ENCODE results near the gene WNT7B.

WNT7B gene

GRCh38 chr22:45969801-45970470 lies 7.0 kb downstream of the WNT7B start:
- DNase-seq: no peak

DNA sequence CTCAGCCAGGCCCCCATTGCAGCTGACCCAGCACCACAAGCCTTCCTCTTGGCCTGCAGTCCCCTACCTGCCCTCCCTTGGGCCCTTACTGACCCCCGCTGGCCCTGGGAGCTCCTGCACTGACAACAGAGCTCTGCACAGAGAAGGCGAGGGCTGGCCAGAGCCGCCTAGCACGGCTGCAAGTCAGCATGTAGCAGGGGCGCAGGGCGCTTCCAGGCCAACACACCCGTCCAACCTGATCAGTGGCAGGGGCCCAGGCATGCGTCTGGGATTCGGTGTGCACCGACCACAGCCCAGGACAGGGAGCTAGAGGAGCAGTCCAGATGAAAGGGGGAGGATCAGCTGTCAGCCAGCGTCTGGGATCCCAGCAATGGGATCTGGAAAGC lies 7.6 kb downstream of the WNT7B start:
- peak in 1 of 2 experiments; percentile 59 for DNase-seq

DNA sequence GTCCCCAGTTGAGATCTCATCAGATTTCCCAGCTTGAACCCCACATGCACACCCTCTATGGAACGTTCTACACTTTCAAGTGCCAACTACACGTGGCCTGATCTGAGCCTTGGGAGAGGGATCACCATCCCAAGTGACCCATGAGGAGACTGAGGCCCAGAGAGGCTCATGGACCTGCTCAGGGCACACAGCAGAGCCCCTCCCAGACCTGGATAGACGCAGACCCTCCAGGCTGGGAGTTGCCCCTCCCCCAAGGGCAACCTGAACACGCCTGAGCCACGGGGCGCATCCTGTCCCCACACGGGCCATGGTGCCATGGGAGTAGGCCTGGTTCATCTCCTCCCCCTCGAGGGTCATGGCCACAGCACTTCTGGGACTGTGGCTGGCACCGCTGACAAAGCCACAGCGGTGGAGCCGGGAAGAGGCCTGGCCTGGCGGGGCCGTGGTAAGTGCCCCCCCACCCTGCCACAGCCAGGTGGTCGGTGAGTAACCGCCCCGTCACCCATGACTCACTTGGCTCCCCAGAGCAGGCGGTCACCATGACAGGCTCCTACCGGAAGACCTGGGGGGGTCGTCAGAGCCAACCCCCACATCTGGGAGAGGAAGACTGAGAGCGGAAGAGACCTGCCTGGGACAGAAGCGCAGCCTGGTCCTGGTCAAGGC lies 8.1 kb downstream of the WNT7B start:
- peak; percentile 36 to 59 for DNase-seq

- DNase-seq: no peak
These were observed 8.8 kb downstream of the WNT7B start for GRCh38 chr22:45968003-45968650.

GRCh38 chr22:45966895-45967365 lies 10.0 kb downstream of the WNT7B start:
- no peak for DNase-seq

DNA sequence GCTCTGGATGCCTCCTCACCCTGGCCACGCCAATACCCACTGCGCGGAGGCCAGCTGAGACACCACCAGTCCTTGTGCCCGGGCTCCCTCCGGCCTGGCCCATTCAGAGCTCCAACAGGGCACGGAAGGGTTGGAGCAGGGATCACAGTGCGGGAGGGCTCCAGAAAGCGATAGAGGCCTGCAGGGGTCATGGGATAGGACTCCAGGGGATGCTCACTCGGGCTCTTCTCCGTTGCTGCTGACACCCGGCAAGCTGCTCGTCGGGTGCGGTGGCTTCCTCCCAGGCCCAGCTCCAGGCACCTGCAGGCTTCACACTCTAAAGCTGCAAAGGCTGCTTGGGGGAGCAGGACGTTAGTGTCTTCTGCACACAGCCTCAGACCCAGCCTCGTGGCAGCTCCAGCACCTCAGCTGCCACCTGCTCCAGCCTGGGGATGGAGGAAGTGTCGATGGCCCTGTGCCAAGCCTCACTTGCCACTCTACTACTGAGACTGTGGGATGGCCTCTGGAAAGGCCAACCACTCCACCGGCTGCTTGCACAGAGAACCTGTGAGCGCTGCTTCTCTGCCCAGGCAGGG lies 10.6 kb downstream of the WNT7B start:
- no peak for DNase-seq

- no peak for DNase-seq
These were observed 11.4 kb downstream of the WNT7B start for GRCh38 chr22:45965563-45965962.

GRCh38 chr22:45964926-45965527 lies 11.9 kb downstream of the WNT7B start:
- DNase-seq: no peak

DNA sequence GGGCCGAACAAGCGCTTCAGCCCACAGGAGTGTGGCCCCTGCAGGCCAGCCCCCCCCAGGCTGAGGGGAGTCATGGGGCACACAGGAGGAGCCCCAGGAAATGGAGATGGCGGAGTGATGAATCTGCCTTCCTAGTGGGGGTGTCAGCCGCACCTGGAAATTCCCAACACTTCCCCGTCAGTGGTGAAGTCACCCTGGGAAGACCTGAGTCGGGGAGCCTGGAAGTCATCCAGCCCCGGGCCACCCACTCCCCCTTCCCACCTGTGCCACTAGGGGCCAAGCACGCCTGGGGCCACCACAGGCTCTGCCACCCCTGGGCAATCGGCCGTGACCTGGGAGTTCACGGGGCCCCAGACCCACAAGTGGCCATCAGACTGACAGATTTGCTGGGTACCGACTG lies 12.6 kb downstream of the WNT7B start:
- DNase-seq: no peak

DNA sequence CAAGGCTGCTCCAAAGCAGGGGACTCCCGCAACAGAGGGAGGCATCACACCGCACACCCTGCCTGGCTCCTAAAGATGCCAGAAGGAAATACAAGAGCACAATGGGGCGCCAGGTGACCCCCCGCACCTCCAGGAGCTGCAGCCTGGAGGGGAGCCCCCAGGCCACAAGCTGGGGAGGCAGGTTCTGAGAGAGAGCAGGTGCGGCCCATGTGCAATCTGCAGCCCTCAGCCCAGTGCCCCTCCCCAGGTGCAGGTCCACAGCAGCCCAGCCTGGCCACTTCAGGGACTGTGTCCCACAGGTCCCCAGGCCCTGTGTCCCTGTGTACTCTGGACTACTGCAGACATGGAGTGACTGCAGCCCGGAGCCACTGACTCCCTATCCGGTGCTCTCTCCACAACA lies 13.1 kb downstream of the WNT7B start:
- DNase-seq: no peak

DNA sequence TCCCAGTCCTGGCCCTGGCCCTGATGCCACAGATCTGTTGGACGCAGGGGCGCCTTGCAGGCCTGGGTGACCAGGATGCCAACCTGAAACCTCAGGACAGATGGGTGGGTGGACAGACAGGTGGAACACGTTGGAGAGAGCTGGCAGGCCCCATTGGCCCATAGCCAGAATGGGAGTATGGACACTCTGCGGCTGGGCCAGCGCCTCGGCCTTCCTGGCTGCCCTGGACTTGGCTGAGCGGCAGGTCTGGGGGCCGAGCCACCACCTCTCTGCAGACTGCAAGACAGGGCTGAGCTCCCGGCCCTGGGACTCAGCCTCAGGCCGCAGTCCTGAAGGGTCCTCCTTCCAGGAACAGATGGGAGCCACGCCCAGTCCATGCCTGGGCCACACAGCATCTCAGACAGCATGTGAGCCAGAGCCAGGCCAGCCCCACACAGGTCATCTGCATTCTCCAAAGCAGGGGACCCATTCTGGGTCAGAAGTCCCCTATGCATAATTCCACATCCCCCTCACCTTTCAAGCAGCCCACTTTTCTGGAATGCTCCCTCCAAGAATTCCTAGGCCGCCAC lies 14.1 kb downstream of the WNT7B start:
- no peak for DNase-seq

DNA sequence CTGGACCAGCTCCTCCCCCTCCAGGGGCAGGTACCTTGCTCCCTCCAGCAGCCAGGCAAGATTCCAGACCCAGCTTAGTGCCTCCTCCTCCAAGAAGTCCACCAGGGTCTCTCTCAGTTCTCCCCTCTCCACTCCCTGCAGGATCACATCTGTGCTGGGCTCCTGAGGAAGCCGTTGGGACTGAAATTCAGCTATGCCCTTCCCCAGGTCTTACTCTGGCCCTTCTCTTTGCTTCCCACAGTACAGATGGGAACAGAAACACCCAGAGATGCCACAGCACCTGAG lies 14.6 kb downstream of the WNT7B start:
- DNase-seq: no peak

GRCh38 chr22:45961679-45962433 lies 15.1 kb downstream of the WNT7B start:
- no peak for DNase-seq

GRCh38 chr22:45960477-45961386 lies 16.2 kb downstream of the WNT7B start:
- DNase-seq: no peak

DNA sequence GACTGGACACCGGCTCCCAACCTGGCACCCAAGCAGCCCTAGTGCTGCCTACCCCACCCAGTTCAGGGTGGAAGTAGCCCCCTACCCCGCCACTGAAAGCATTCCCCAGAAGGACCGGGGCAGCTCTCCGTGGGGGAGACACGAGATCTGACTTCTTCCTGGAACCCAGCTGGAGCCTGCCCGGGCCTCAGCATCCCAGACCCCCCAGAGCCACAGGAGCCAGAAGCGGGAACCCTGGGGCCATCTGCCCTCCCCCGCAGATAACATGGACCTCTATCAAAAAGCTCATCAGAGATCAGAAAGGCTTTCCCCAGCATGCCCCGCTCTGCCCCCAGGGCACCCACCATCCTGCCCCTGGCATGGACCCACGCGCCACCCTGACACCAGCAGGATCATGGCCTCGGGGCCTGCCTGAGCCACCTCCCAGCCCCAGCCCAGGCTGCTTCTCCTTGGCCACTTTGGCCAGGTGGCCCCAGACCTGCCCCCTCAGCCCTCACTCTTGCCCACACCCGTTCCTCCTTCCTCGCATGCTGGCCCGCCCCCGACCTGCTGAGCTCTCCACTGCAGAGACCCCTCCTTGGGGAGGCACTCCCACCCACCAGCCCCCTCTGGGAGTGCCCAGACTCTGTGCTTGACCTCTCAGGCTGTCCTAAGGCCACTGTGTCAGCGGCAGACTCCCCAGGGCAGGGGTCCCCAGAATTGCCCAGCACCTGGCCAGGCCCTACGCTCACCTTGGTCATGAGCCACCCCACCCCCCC lies 17.1 kb downstream of the WNT7B start:
- DNase-seq: no peak

- no peak for DNase-seq
These were observed 18.0 kb downstream of the WNT7B start for GRCh38 chr22:45958971-45959370.

- DNase-seq: no peak
These were observed 19.1 kb downstream of the WNT7B start for GRCh38 chr22:45957826-45958225.

GRCh38 chr22:45953178-45953577 lies 23.8 kb downstream of the WNT7B start:
- DNase-seq: no peak

DNA sequence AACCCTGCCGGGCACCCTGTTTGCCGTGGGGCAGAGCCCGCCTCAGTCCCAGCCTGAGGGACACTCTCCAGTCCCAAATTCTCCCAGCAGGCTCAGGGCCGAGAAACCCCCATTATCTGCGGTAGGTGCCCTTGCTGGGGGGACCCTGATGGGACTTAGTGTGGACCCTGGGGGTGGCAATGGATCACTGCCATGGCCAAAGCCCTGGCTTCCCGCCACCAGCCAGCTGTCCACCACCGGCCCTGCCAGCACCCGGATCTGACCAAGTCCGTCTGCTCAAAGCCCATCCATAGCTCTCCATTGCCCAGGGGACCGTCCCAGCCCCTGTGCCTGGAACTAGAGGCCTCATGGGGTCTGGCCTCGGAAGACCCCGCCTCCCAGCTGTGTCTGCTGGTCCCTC lies 24.4 kb downstream of the WNT7B start:
- no peak for DNase-seq

- no peak for DNase-seq
These were observed 24.8 kb downstream of the WNT7B start for GRCh38 chr22:45952151-45952550.

DNA sequence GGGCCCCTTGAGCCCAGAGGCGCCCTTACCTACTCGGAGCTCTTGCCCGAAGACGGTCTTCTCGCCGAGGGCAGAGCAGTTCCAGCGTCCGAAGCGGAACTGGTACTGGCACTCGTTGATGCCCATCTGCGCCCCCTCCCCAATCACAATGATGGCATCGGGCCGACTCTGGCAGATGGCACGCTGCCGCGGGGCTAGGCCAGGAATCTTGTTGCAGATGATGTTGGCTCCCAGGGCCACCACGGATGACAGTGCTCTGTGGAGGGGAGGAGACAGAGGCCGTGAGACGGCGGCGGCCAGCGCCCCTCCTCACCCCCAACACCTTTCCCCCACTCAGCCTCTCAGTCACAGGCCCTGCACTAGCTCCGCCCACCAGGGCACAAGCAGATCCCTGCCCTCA lies 27.1 kb downstream of the WNT7B start:
- no peak for DNase-seq

Measured in SW 1271 (cell line).